HEK293T (cell line): ENCODE measurements around the gene PLD5.

Experiments used
- ARNT ChIP-seq: fragments of 450-650 bp; IDR thresholded peaks from 2 replicates; pipeline ENCODE4 v1.6.1; 2017; ENCODE audit warnings: mild to moderate bottlenecking
- BHLHE40 ChIP-seq: fragments of 450-650 bp; IDR thresholded peaks from 2 replicates; pipeline ENCODE4 v1.6.1; 2016; ENCODE audit warnings: mild to moderate bottlenecking, moderate library complexity, borderline replicate concordance
- ELF4 ChIP-seq: fragments of 450-650 bp; IDR thresholded peaks from 2 replicates; pipeline ENCODE4 v1.6.1; 2017; ENCODE audit warnings: antibody characterized with exemption
- FOXK2 ChIP-seq: fragments of 450-650 bp; IDR thresholded peaks from 2 replicates; pipeline ENCODE4 v1.6.1; 2016; ENCODE audit warnings: mild to moderate bottlenecking
- FOXM1 ChIP-seq: fragments of 450-650 bp; IDR thresholded peaks from 2 replicates; pipeline ENCODE4 v1.6.1; 2017; ENCODE audit warnings: mild to moderate bottlenecking, borderline replicate concordance
- LEF1 ChIP-seq: fragments of 450-650 bp; IDR thresholded peaks from 2 replicates; pipeline ENCODE4 v1.6.1; 2017; ENCODE audit warnings: mild to moderate bottlenecking, borderline replicate concordance
- PKNOX1 ChIP-seq: fragments of 450-650 bp; IDR thresholded peaks from 2 replicates; pipeline ENCODE4 v1.6.1; 2016
- SP1 ChIP-seq: fragments of 450-650 bp; IDR thresholded peaks from 2 replicates; pipeline ENCODE4 v1.6.1; 2017
- SUZ12 ChIP-seq: fragments of 450-650 bp; IDR thresholded peaks from 2 replicates; pipeline ENCODE4 v1.6.1; 2016; ENCODE audit warnings: mild to moderate bottlenecking
- TARDBP ChIP-seq: fragments of 450-650 bp; IDR thresholded peaks from 2 replicates; pipeline ENCODE4 v1.6.1; 2016

GRCh38 chr1:242349636-242350035, 174.9 kb downstream of the PLD5 start:
- no peak for TF ChIP-seq TARDBP
- TF ChIP-seq FOXM1 = no peak
- TF ChIP-seq FOXK2 = no peak
- TF ChIP-seq SUZ12 = no peak
- TF ChIP-seq BHLHE40 = no peak
- no peak for TF ChIP-seq PKNOX1
- TF ChIP-seq ELF4 = no peak
- no peak for TF ChIP-seq ARNT
- TF ChIP-seq LEF1 = no peak
- TF ChIP-seq SP1 = no peak
